Measurements from ENCODE around the gene CLEC4A. TPM values are rescaled to one million over a fixed set of nuclear protein-coding genes. Genes with fewer than 3 reads are reported as not detected.
"Not testable (repeated sequence)": the region's sequence is repeated elsewhere in the genome, so short reads cannot be mapped to it uniquely, and the experiment has no call there.

The CLEC4A gene
- total RNA-seq, 1 donor from 2014 or later = 0.36 TPM

DNA sequence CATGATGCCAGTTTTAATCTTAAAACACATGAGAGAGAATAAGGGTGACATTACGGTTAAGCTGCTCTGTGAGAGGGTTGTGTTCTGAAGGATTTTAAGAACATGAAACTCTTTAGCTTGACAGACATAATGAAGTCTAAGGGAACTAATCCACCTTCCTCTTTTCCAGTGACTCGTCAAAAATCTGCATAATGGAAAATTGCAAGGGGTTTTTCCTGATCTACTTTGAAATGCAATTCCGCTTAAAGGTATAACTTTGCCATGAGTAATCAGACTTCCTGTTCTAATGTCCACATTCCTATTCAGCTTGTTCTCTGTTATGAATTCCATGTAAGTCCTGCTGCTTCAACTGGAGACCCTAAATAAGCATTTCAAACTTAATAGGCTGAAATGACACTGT lies 33.4 kb downstream of the CLEC4A start, which contains the start of gene ZNF705A:
Gene ZNF705A, plus strand, starts transcription at position 171 of the 400 bp plus-strand sequence. CDS start 15,611 bp downstream, outside the sequence.
- Mint-ChIP-seq H3K27me3 (peaks cover 2% of the 10 kb centered on the region), H3K4me1 (ENCODE audit: low read depth) (peaks cover 15% of the 10 kb centered on the region), H3K36me3 (ENCODE audit: insufficient read depth) (peaks cover 1% of the 10 kb centered on the region), H3K27ac (peak within 1 kb of the TSS; percentile 30), H3K4me3 (ENCODE audit: low read depth) (no peak within 1 kb of the TSS), H3K9me3 (ENCODE audit: low read depth) (peaks cover 20% of the 10 kb centered on the region)
- no peak for TF ChIP-seq CTCF (IDR thresholded peaks at IDR 0.05; ENCODE audit: unreplicated experiment)
- DNase-seq (ENCODE audit: low spot score, unreplicated experiment) = no peak

- peaks cover 20% of the 10 kb centered on the region for H3K9me3 Mint-ChIP-seq (ENCODE audit: low read depth)
- H3K4me3 Mint-ChIP-seq (ENCODE audit: low read depth) = no peak overlapping the region
- peak overlapping the region; percentile 82 for H3K27ac Mint-ChIP-seq
- TF ChIP-seq CTCF (IDR thresholded peaks at IDR 0.05; ENCODE audit: unreplicated experiment) = no peak
- no peak for DNase-seq (ENCODE audit: low spot score, unreplicated experiment)
- H3K4me1 Mint-ChIP-seq (ENCODE audit: low read depth) = peaks cover 15% of the 10 kb centered on the region
- peaks cover 1% of the 10 kb centered on the region for H3K36me3 Mint-ChIP-seq (ENCODE audit: insufficient read depth)
- no peaks in the 10 kb centered on the region for H3K27me3 Mint-ChIP-seq
These were observed 34.2 kb downstream of the CLEC4A start for GRCh38 chr12:8157484-8158198.

DNA sequence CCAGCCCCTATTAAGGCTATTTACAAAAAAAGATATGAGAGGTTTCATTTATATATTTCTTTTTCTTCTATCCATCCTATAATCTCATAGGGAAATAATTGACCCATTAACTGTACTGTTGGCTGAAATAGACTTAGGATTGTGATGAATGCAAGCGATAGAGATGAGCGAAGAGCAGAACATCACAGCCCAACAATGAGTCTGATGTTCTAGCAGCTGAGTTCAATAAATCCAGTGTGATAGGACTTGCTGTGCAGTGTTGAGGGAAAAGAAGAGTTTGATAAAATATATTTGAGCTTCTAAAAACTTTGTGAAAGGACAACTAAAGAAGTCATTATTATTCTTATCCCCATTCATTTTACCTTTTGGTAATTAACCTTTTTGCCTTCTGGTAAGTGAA lies 49.5 kb downstream of the CLEC4A start:
- not testable (repeated sequence) for DNase-seq (ENCODE audit: low spot score, unreplicated experiment); H3K27ac Mint-ChIP-seq; H3K9me3 Mint-ChIP-seq (ENCODE audit: low read depth); H3K4me3 Mint-ChIP-seq (ENCODE audit: low read depth); H3K27me3 Mint-ChIP-seq; H3K4me1 Mint-ChIP-seq (ENCODE audit: low read depth); H3K36me3 Mint-ChIP-seq (ENCODE audit: insufficient read depth)

- Mint-ChIP-seq H3K4me3 (ENCODE audit: low read depth) (peak overlapping the region; percentile 69), H3K27ac (peak overlapping the region; percentile 75)
- H3K27me3 Mint-ChIP-seq; H3K4me1 Mint-ChIP-seq (ENCODE audit: low read depth); H3K36me3 Mint-ChIP-seq (ENCODE audit: insufficient read depth); H3K9me3 Mint-ChIP-seq (ENCODE audit: low read depth): not testable (repeated sequence)
- TF ChIP-seq CTCF (IDR thresholded peaks at IDR 0.05; ENCODE audit: unreplicated experiment) = peak; percentile 79
- peak; percentile 78 for DNase-seq (ENCODE audit: low spot score, unreplicated experiment)
These were observed 56.7 kb downstream of the CLEC4A start for GRCh38 chr12:8179989-8180585.

- H3K36me3 Mint-ChIP-seq (ENCODE audit: insufficient read depth); H3K4me1 Mint-ChIP-seq (ENCODE audit: low read depth); H3K9me3 Mint-ChIP-seq (ENCODE audit: low read depth); DNase-seq (ENCODE audit: low spot score, unreplicated experiment); H3K27me3 Mint-ChIP-seq: not testable (repeated sequence)
- Mint-ChIP-seq H3K4me3 (ENCODE audit: low read depth) (peak overlapping the region; percentile 69), H3K27ac (peak overlapping the region; percentile 22)
These were observed 57.9 kb downstream of the CLEC4A start for GRCh38 chr12:8181271-8181670.

DNA sequence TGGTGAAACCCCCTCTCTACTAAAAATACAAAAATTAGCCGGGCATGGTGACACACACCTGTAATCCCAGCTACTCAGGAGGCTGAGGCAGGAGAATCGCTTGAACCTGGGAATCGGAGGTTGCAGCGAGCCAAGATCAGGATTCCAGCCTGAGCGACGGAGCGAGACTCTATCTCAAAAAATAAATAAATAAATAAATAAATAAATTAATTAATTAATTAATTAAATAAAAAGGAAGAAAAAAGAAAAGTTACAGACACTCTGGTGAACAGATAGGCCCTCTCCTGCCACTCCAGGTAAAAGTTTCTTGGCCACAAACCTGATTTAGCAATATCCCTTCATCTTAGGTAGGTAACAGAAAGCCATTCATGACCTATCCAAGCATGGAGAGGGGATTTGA lies 59.5 kb downstream of the CLEC4A start:
- not testable (repeated sequence) for DNase-seq (ENCODE audit: low spot score, unreplicated experiment); H3K4me1 Mint-ChIP-seq (ENCODE audit: low read depth); H3K4me3 Mint-ChIP-seq (ENCODE audit: low read depth); H3K9me3 Mint-ChIP-seq (ENCODE audit: low read depth); H3K27ac Mint-ChIP-seq; H3K36me3 Mint-ChIP-seq (ENCODE audit: insufficient read depth); H3K27me3 Mint-ChIP-seq

GRCh38 chr12:8183346-8183745 lies 59.9 kb downstream of the CLEC4A start:
- not testable (repeated sequence) for H3K36me3 Mint-ChIP-seq (ENCODE audit: insufficient read depth); H3K27me3 Mint-ChIP-seq; H3K4me1 Mint-ChIP-seq (ENCODE audit: low read depth); DNase-seq (ENCODE audit: low spot score, unreplicated experiment); H3K27ac Mint-ChIP-seq; H3K9me3 Mint-ChIP-seq (ENCODE audit: low read depth); H3K4me3 Mint-ChIP-seq (ENCODE audit: low read depth)

GRCh38 chr12:8184206-8184605 lies 60.8 kb downstream of the CLEC4A start:
- not testable (repeated sequence) for H3K4me3 Mint-ChIP-seq (ENCODE audit: low read depth); DNase-seq (ENCODE audit: low spot score, unreplicated experiment); H3K36me3 Mint-ChIP-seq (ENCODE audit: insufficient read depth); H3K9me3 Mint-ChIP-seq (ENCODE audit: low read depth); H3K27me3 Mint-ChIP-seq; H3K27ac Mint-ChIP-seq; H3K4me1 Mint-ChIP-seq (ENCODE audit: low read depth)

Data from progenitor cell of endocrine pancreas (in vitro differentiated cells).